HG03460 (cell line): ENCODE data around the gene TNPO3.

Source experiments
- ATAC-seq: cut with Tn5 transposase; IDR thresholded peaks from one replicate; pipeline ENCODE4 v1.9.1; 2021; ENCODE audit not compliant: unreplicated experiment

Gene TNPO3

GRCh38 chr7:128940494-128941322 lies 114.2 kb downstream of the TNPO3 start:
- peak; percentile 54 for ATAC-seq

- ATAC-seq, result peak; percentile 18
These were observed 115.0 kb downstream of the TNPO3 start for GRCh38 chr7:128939861-128940410.

GRCh38 chr7:128939075-128939860 lies 115.6 kb downstream of the TNPO3 start:
- ATAC-seq, result no peak

- ATAC-seq, result no peak
These were observed 116.3 kb downstream of the TNPO3 start for GRCh38 chr7:128938544-128939074.

GRCh38 chr7:128937647-128938543 lies 117.0 kb downstream of the TNPO3 start, which contains the start of gene IRF5:
Gene IRF5, plus strand, starts transcription at chr7:128937927. Its CDS starts 4,155 bp downstream, at chr7:128942082.
- ATAC-seq, result no peak

GRCh38 chr7:128937271-128937646 lies 117.7 kb downstream of the TNPO3 start:
- ATAC-seq, result no peak

- no peak for ATAC-seq
These were observed 118.1 kb downstream of the TNPO3 start for GRCh38 chr7:128936798-128937197.

GRCh38 chr7:128935342-128935730 lies 119.6 kb downstream of the TNPO3 start:
- no peak for ATAC-seq

GRCh38 chr7:128934361-128935341 lies 120.3 kb downstream of the TNPO3 start:
- ATAC-seq, result peak; percentile 33

- peak; percentile 38 for ATAC-seq
These were observed 121.6 kb downstream of the TNPO3 start for GRCh38 chr7:128933180-128933891.

- ATAC-seq, result no peak
These were observed 122.1 kb downstream of the TNPO3 start for GRCh38 chr7:128932862-128933179.

- no peak for ATAC-seq
These were observed 122.7 kb downstream of the TNPO3 start for GRCh38 chr7:128931965-128932861.

- no peak for ATAC-seq
These were observed 123.6 kb downstream of the TNPO3 start for GRCh38 chr7:128931190-128931798.

- no peak for ATAC-seq
These were observed 125.8 kb downstream of the TNPO3 start for GRCh38 chr7:128928882-128929788.

GRCh38 chr7:128928159-128928813 lies 126.6 kb downstream of the TNPO3 start:
- no peak for ATAC-seq
